GM23248 (cell line): ENCODE measurements around the gene GLIS2. TPM values are rescaled to one million over a fixed set of nuclear protein-coding genes. Genes with fewer than 3 reads are reported as not detected.
A peak's percentile ranks its signal among the peaks of the same experiment; 100 is the strongest.

ENCODE experiments used
- DNase-seq: peaks from one replicate; pipeline ENCODE4 v3.0.0-alpha.2; 2015
- H2AFZ ChIP-seq: fragments of 200-600 bp; sonication (generic); 2 replicates; pipeline ENCODE4 v1.6.1; 2016; ENCODE audit warnings: antibody characterized with exemption
- H3F3A ChIP-seq: fragments of 200-600 bp; sonication (generic); 2 replicates; pipeline ENCODE4 v1.6.1; 2016; ENCODE audit warnings: mild to moderate bottlenecking, antibody characterized with exemption, mixed run types; ENCODE audit not compliant: insufficient read depth
- H3K27ac ChIP-seq: fragments of 200-600 bp; sonication (generic); 2 replicates; pipeline ENCODE4 v1.5.1; 2016; ENCODE audit warnings: mild to moderate bottlenecking
- H3K27me3 ChIP-seq: fragments of 200-600 bp; sonication (generic); replicated peaks from 2 replicates; pipeline ENCODE4 v1.6.1; 2016; ENCODE audit warnings: mild to moderate bottlenecking; ENCODE audit not compliant: insufficient read depth
- H3K36me3 ChIP-seq: fragments of 200-600 bp; sonication (generic); 2 replicates; pipeline ENCODE4 v1.6.1; 2016; ENCODE audit warnings: low read depth, mild to moderate bottlenecking
- H3K4me1 ChIP-seq: fragments of 200-600 bp; sonication (generic); 2 replicates; pipeline ENCODE4 v1.6.1; 2016; ENCODE audit warnings: mild to moderate bottlenecking; ENCODE audit not compliant: insufficient read depth
- H3K4me2 ChIP-seq: fragments of 200-600 bp; sonication (generic); one replicate; pipeline ENCODE4 v1.6.1; 2016; ENCODE audit warnings: mild to moderate bottlenecking; ENCODE audit not compliant: unreplicated experiment
- H3K4me3 ChIP-seq: fragments of 200-600 bp; sonication (generic); 2 replicates; pipeline ENCODE4 v1.5.1; 2016; ENCODE audit warnings: mild to moderate bottlenecking
- H3K79me2 ChIP-seq: fragments of 200-600 bp; sonication (generic); 2 replicates; pipeline ENCODE4 v1.6.1; 2016; ENCODE audit warnings: mild to moderate bottlenecking; ENCODE audit not compliant: insufficient read depth
- H3K9ac ChIP-seq: fragments of 200-600 bp; sonication (generic); 2 replicates; pipeline ENCODE4 v1.6.1; 2016; ENCODE audit warnings: mild to moderate bottlenecking
- H3K9me2 ChIP-seq: fragments of 200-600 bp; sonication (generic); 2 replicates; pipeline ENCODE4 v1.6.1; 2016; ENCODE audit warnings: mixed run types, mild to moderate bottlenecking, moderate library complexity; ENCODE audit not compliant: insufficient read depth
- H3K9me3 ChIP-seq: fragments of 200-600 bp; sonication (generic); one replicate; pipeline ENCODE4 v1.6.1; 2017; ENCODE audit warnings: low read depth
- H4K20me1 ChIP-seq: fragments of 200-600 bp; sonication (generic); 2 replicates; pipeline ENCODE4 v1.6.0; 2016; ENCODE audit not compliant: insufficient read depth
- EZH2 ChIP-seq: fragments of 200-600 bp; sonication (generic); IDR thresholded peaks from 2 replicates; pipeline ENCODE4 v1.6.1; 2018; ENCODE audit warnings: antibody characterized with exemption, mild to moderate bottlenecking; ENCODE audit not compliant: insufficient read depth, poor library complexity, severe bottlenecking
- EZH2phosphoT487 ChIP-seq: fragments of 200-600 bp; sonication (generic); IDR thresholded peaks from 2 replicates; pipeline ENCODE4 v1.6.1; 2018; ENCODE audit warnings: antibody characterized with exemption, moderate library complexity, mild to moderate bottlenecking, low read depth; ENCODE audit not compliant: insufficient read depth
- WGBS, 2 experiments: methylation state at CpG; one replicate each; pipeline ENCODE4 v1.1.6; 2015 to 2017; ENCODE audit warnings: low lambda C conversion rate in 2 of 2, low coverage in 1 of 2; ENCODE audit errors: missing lambda C conversion rate in 2 of 2; 5-methylcytosine and 5-hydroxymethylcytosine counted together
- in situ Hi-C: fragments of 300-500 bp; cut with MboI; formaldehyde crosslinking; loops from 2 replicates; pipeline ENCODE4 v1.15.0; 2020
- polyA plus RNA-seq: library from polyadenylated mRNA; unstranded; fragments of >200 nt; fragmentation: Nextera tagmentation; extraction: Ambion mirVana; gene quantifications from 2 replicates; pipeline ENCODE4 v1.2.1, GENCODE V29; 2016
- total RNA-seq: library from RNA; depleted of rRNA; stranded (reverse); fragments of >200 nt; shearing (Covaris generic); gene quantifications from 2 replicates; pipeline ENCODE4 v1.2.3, GENCODE V29; 2014

The GLIS2 gene
- total and polyA plus RNA-seq, 2 experiments from 2014 or later = 2.9 to 6.8 TPM

DNA sequence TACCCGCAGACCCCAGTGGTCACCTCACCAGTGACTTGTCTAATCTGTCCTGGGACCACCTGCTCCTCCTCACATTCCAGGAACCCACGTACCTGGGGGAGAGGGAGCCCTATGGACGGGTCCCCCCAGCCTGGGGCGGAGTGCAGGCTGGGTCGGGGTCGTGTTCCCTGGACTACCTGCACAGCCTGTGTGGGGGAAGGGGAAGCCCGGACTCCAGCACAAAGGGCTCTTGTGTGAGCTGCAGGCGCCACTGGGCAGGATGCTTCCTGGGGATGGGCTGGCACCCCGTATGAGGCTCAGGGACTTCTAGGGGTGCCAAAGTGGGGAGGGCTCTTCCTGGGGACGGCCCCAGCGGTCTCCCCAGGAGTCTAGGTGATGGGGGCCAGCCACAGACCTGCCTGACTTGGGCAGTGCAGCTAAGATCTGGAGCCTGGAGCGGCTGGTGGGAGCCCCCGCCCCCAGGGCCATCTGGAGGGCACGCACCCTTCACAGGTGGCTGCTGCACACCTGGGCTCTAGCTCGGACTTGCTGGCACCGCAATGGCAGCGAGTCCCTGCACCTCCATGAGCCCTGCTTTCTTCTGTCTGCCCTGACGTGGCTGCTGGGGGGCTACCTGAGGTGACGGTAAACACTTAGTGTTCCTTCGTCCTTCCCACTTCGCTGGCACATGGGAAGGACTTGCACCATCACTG lies 63.3 kb downstream of the GLIS2 start:
- peaks cover 75% of the 10 kb centered on the region for H3K79me2 ChIP-seq
- DNase-seq = no peak
- H3K9ac ChIP-seq = peak overlapping the region; percentile 99
- 85% methylated on average over 18 to 21 of the region's 21 CpGs for WGBS, 2 experiments
- no peaks in the 10 kb centered on the region for H3K9me2 ChIP-seq
- H3K4me2 ChIP-seq = no peak overlapping the region
- H2AFZ ChIP-seq = no peak overlapping the region
- no peaks in the 10 kb centered on the region for H4K20me1 ChIP-seq
- H3F3A ChIP-seq = peaks cover 32% of the 10 kb centered on the region
- no peak overlapping the region for H3K4me3 ChIP-seq
- H3K27me3 ChIP-seq = no peaks in the 10 kb centered on the region
- in situ Hi-C loops = no loop called here
- H3K36me3 ChIP-seq = peaks cover 7% of the 10 kb centered on the region; the same call in 1 of the 2 replicates
- peak overlapping the region; percentile 100 for H3K27ac ChIP-seq
- H3K9me3 ChIP-seq = no peaks in the 10 kb centered on the region
- no peak for TF ChIP-seq EZH2
- H3K4me1 ChIP-seq = peaks cover 72% of the 10 kb centered on the region

DNA sequence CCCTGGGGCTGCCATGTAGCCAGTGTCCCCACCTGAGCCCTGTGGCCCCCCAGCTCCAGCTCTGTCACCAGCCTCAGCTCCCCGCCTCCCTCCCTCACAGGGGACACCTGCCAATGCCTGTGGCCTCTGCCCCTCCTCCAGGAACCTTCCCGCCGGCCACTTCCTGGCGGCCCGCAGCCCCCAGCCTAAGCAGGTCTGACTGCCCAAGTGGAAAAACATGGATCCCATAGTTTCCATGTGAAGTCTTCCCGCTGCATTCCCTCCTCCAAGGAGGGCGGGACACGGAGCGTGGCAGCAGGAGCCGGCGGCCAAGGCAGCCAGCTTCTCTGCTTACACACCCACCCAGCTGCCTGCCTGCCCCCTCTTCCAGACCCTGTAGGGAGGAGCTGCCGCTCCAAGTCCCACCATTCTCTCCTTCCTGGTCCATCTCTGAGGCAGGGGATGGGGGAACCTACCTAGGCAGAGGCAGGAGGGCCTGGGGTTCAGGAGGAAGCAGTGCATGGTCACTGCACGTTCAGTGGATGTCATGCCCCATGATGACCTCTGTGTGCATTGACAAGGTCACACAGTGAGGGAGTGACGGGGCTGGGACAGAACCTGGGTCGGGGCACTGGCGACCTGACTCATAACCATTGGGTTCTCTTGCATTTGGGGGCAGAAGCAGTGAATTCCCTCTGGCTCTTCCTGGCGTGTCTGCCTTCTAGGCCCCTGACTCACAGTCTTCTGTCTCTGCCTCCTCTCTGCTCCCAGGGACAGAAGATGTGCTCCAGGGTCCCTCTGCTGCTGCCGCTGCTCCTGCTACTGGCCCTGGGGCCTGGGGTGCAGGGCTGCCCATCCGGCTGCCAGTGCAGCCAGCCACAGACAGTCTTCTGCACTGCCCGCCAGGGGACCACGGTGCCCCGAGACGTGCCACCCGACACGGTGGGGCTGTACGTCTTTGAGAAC lies 64.5 kb downstream of the GLIS2 start:
- Histone ChIP-seq H2AFZ (no peak overlapping the region), H3K9ac (peak overlapping the region; percentile 41), H3K4me1 (peaks cover 71% of the 10 kb centered on the region), H3F3A (peaks cover 29% of the 10 kb centered on the region), H3K79me2 (peaks cover 62% of the 10 kb centered on the region), H3K27me3 (no peaks in the 10 kb centered on the region), H3K9me2 (no peaks in the 10 kb centered on the region), H3K4me2 (no peak overlapping the region), H3K4me3 (no peak overlapping the region), H4K20me1 (no peaks in the 10 kb centered on the region), H3K27ac (peak overlapping the region; percentile 100), H3K9me3 (no peaks in the 10 kb centered on the region), H3K36me3 (peaks cover 7% of the 10 kb centered on the region; the same call in 1 of the 2 replicates)
- DNase-seq = peak; percentile 73
- WGBS, 2 experiments = 41 to 51% methylated on average over 20 to 26 of the region's 26 CpGs
- TF ChIP-seq EZH2 (no peak), EZH2phosphoT487 (no peak)
- in situ Hi-C loops = no loop called here

DNA sequence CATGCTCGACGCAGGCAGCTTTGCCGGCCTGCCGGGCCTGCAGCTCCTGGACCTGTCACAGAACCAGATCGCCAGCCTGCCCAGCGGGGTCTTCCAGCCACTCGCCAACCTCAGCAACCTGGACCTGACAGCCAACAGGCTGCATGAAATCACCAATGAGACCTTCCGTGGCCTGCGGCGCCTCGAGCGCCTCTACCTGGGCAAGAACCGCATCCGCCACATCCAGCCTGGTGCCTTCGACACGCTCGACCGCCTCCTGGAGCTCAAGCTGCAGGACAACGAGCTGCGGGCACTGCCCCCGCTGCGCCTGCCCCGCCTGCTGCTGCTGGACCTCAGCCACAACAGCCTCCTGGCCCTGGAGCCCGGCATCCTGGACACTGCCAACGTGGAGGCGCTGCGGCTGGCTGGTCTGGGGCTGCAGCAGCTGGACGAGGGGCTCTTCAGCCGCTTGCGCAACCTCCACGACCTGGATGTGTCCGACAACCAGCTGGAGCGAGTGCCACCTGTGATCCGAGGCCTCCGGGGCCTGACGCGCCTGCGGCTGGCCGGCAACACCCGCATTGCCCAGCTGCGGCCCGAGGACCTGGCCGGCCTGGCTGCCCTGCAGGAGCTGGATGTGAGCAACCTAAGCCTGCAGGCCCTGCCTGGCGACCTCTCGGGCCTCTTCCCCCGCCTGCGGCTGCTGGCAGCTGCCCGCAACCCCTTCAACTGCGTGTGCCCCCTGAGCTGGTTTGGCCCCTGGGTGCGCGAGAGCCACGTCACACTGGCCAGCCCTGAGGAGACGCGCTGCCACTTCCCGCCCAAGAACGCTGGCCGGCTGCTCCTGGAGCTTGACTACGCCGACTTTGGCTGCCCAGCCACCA lies 65.4 kb downstream of the GLIS2 start:
- Histone ChIP-seq H3K4me1 (peaks cover 72% of the 10 kb centered on the region), H3K9me2 (no peaks in the 10 kb centered on the region), H3K4me3 (no peak overlapping the region), H3K27me3 (no peaks in the 10 kb centered on the region), H4K20me1 (no peaks in the 10 kb centered on the region), H2AFZ (no peak overlapping the region), H3K9me3 (no peaks in the 10 kb centered on the region), H3K9ac (no peak overlapping the region), H3K4me2 (no peak overlapping the region), H3F3A (peaks cover 32% of the 10 kb centered on the region), H3K79me2 (peaks cover 53% of the 10 kb centered on the region), H3K27ac (peak overlapping the region; percentile 100), H3K36me3 (peaks cover 7% of the 10 kb centered on the region; the same call in 1 of the 2 replicates)
- in situ Hi-C loops = no loop called here
- TF ChIP-seq EZH2 (no peak), EZH2phosphoT487 (no peak)
- no peak for DNase-seq
- WGBS, 2 experiments = 87 to 90% methylated on average over 40 to 55 of the region's 59 CpGs
